Suprapubic skin (tissue), 4 donors: Measurements from ENCODE around the gene ESPN. TPM values are rescaled to one million over a fixed set of nuclear protein-coding genes. Genes with fewer than 3 reads are reported as not detected.

ENCODE experiments used
- DNase-seq, 2 donors: peaks; one replicate each; pipeline ENCODE4 v3.0.0-alpha.2; 2019; ENCODE audit warnings: low spot score in 2 of 2
- H3K27ac ChIP-seq: fragments of 200-600 bp; sonication (generic); one replicate; pipeline ENCODE4 v1.5.1; 2019
- H3K27me3 ChIP-seq: fragments of 200-600 bp; sonication (generic); one replicate; pipeline ENCODE4 v1.5.1; 2019
- H3K36me3 ChIP-seq: fragments of 200-600 bp; sonication (generic); one replicate; pipeline ENCODE4 v1.5.1; 2019
- H3K4me1 ChIP-seq: fragments of 200-600 bp; sonication (generic); one replicate; pipeline ENCODE4 v1.5.1; 2019
- H3K4me3 ChIP-seq: fragments of 200-600 bp; sonication (generic); one replicate; pipeline ENCODE4 v1.5.1; 2019; ENCODE audit warnings: mild to moderate bottlenecking
- H3K9me3 ChIP-seq: fragments of 200-600 bp; sonication (generic); one replicate; pipeline ENCODE4 v1.5.1; 2019
- EP300 ChIP-seq: sonication (generic); formaldehyde crosslinking; IDR thresholded peaks from one replicate; pipeline ENCODE4 v1.6.1; 2017; ENCODE audit warnings: antibody characterized with exemption
- POLR2A ChIP-seq, 2 donors: fragments of 450-650 bp; IDR thresholded peaks; one replicate each; pipeline ENCODE4 v1.6.1; 2017; ENCODE audit warnings: antibody characterized with exemption in 2 of 2, mild to moderate bottlenecking in 2 of 2, moderate library complexity in 2 of 2
- POLR2AphosphoS5 ChIP-seq, 3 donors: sonication (generic); formaldehyde crosslinking; IDR thresholded peaks; one replicate each; pipeline ENCODE4 v1.6.1; 2017; ENCODE audit warnings: antibody characterized with exemption in 3 of 3
- WGBS: methylation state at CpG from one replicate; pipeline ENCODE4 v1.1.5; 2018; 5-methylcytosine and 5-hydroxymethylcytosine counted together
- total RNA-seq, 4 donors: library from RNA; depleted of rRNA; stranded (reverse); fragments of >200 nt; gene quantifications; one replicate each; pipeline ENCODE4 v1.1.0, GENCODE V29; 2016
- TF ChIP-seq, protein P1 (sequence below), 2 donors: fragments of 200-600 bp in 1 of 2; fragments of 450-650 bp in 1 of 2; sonication (generic) in 1 of 2; IDR thresholded peaks; one replicate each; pipeline ENCODE4 v1.5.1; 2016 to 2019; ENCODE audit warnings: antibody characterized with exemption in 2 of 2, mild to moderate bottlenecking in 1 of 2, moderate library complexity in 1 of 2

ESPN gene
- total RNA-seq, 4 donors from 2014 or later, result 37.6 to 54.4 (median 48.8) TPM

DNA sequence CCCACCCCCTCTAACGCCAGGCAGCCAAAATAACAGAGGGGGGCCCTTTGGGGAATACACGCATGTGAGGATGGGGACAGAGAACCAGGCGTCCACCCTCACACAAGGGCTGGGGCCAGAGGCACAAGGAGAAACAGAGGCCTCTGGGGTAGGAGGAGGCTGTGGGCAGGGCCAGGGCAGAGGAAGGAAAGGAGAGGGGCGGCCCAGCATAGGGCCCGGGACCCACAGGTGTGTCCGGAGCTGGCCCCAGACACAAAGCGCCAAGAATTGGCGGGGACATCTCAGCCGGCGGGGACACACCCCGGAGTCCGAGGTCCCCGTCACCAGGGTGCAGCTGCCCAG is 60.2 kb downstream of the ESPN start:
- no peaks in the 10 kb centered on the region for H3K9me3 ChIP-seq
- H3K4me3 ChIP-seq, result peak overlapping the region; percentile 65
- H3K36me3 ChIP-seq, result no peaks in the 10 kb centered on the region
- peaks cover 18% of the 10 kb centered on the region for H3K27me3 ChIP-seq
- TF ChIP-seq, protein P1, sequence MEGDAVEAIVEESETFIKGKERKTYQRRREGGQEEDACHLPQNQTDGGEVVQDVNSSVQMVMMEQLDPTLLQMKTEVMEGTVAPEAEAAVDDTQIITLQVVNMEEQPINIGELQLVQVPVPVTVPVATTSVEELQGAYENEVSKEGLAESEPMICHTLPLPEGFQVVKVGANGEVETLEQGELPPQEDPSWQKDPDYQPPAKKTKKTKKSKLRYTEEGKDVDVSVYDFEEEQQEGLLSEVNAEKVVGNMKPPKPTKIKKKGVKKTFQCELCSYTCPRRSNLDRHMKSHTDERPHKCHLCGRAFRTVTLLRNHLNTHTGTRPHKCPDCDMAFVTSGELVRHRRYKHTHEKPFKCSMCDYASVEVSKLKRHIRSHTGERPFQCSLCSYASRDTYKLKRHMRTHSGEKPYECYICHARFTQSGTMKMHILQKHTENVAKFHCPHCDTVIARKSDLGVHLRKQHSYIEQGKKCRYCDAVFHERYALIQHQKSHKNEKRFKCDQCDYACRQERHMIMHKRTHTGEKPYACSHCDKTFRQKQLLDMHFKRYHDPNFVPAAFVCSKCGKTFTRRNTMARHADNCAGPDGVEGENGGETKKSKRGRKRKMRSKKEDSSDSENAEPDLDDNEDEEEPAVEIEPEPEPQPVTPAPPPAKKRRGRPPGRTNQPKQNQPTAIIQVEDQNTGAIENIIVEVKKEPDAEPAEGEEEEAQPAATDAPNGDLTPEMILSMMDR (IDR thresholded peaks at IDR 0.05), result no peak
- TF ChIP-seq EP300 (no peak), POLR2A (IDR thresholded peaks at IDR 0.05) (no peak)
- H3K4me1 ChIP-seq, result peaks cover 67% of the 10 kb centered on the region
- DNase-seq, result no peak
- peak overlapping the region; percentile 83 for H3K27ac ChIP-seq
- whole genome bisulfite sequencing, result 26% methylated on average over 7 of the region's 13 CpGs

DNA sequence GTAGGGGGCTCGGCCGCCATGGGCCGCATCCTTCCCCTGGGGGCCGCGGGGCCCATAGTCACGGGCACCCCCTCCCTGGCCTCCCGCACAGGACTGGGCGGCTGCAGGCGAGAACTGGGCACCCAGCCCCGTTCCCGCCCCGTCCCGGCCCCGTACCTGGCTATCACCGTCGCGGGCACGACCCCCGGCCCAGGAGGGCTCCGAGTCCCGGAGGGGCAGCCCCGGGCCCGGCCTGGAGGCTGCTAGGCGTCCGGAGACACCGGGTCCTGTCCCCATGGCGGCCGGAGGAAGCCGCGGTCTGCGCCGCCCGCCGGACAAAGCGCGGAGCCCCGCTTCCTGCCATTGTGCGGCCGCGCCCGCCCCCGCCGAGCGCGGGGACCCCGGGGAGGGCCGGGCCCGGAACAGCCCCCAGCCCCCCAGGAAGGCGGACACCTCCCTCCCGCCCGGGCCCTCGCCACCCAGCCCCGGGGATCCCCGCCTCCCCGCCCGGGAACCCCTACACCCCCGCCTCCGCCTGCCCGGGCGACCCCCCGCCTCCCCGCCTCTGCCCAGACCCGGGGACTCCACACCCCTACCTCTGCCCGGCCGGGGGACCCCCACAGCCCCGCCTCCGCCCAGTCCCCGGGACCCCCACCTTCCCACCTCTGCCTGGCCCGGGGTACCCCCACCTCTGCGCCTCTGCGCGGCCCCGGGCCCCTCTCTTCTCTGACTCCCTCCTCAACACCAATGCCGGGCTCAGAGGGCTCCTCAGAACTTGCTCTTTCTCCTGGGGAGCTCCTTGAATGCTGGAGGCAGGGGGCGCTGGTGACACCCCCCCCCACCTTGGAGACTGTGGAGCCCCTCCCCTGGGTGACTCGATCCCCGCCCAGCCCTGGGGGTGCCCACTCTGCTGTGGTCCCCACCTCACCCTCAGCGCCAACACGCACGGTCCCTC is 60.9 kb downstream of the ESPN start:
- Histone ChIP-seq H3K36me3 (no peaks in the 10 kb centered on the region), H3K27ac (peak overlapping the region; percentile 83), H3K4me3 (peak overlapping the region; percentile 65), H3K4me1 (peaks cover 73% of the 10 kb centered on the region), H3K27me3 (peaks cover 18% of the 10 kb centered on the region), H3K9me3 (no peaks in the 10 kb centered on the region)
- WGBS, result 4% methylated on average over 14 of the region's 80 CpGs
- TF ChIP-seq POLR2AphosphoS5 (IDR thresholded peaks at IDR 0.05) (no peak), POLR2A (IDR thresholded peaks at IDR 0.05) (no peak), EP300 (no peak)
- TF ChIP-seq, protein P1 (IDR thresholded peaks at IDR 0.05), result no peak
- no peak for DNase-seq

- WGBS, result 1% methylated on average over 14 of the region's 15 CpGs
- Histone ChIP-seq H3K4me1 (peaks cover 84% of the 10 kb centered on the region), H3K4me3 (peak overlapping the region; percentile 65), H3K27ac (peak overlapping the region; percentile 83), H3K9me3 (no peaks in the 10 kb centered on the region), H3K27me3 (peaks cover 18% of the 10 kb centered on the region), H3K36me3 (no peaks in the 10 kb centered on the region)
- DNase-seq, result peak; percentile 90
- no peak for TF ChIP-seq EP300
- TF ChIP-seq, protein P1 (IDR thresholded peaks at IDR 0.05), result peak; percentile 83 to 89
- no peak for TF ChIP-seq POLR2A (IDR thresholded peaks at IDR 0.05)
These were observed 61.9 kb downstream of the ESPN start for GRCh38 chr1:6486433-6487011.

DNA sequence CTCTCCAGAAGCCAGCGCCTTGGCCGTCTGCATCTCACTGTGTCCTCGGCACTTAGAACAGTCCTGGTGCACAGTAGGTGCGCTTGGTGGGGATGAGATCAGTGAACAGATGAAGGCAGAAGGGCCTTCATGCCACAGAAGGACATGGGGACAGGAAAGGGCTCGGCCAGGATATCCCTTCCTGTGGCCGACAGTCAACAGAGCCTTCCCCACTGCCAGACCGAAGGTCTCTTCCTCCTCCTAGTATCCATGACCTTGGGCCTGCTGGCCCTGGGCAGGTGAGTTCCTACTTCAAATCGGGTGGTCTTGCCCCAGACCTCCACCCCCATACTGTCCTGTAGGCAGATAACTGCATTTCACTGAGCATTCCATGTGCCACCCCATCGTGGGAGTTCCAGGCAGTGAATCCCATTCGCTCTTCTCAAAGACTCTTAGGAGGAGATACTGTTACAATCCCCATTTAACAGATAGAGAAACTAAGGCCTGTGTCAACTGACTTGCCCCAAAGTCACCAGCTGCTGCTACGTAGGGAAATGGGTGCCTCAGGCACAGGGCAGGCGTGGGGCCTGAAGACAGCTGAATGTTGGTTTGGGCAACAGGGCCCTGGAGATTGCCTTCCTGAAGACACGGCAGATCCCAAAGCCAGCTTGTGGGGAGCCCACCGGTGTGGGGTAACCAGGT is 63.4 kb downstream of the ESPN start:
- Histone ChIP-seq H3K27ac (peak overlapping the region; percentile 83), H3K4me1 (peaks cover 95% of the 10 kb centered on the region), H3K27me3 (peaks cover 18% of the 10 kb centered on the region), H3K36me3 (no peaks in the 10 kb centered on the region), H3K4me3 (peak overlapping the region; percentile 55), H3K9me3 (no peaks in the 10 kb centered on the region)
- 84% methylated on average over 14 of the region's 14 CpGs for WGBS
- DNase-seq, result no peak
- TF ChIP-seq, protein P1 (IDR thresholded peaks at IDR 0.05), result no peak
